T-cell (primary cell): ENCODE results near the gene CALU. TPM values are rescaled to one million over a fixed set of nuclear protein-coding genes. Genes with fewer than 3 reads are reported as not detected.

Experiments used
- ATAC-seq, 4 experiments: fragments of 200-7000 bp in 3 of 4; fragments of 150-1000 bp in 1 of 4; cut with Tn5 transposase; replicated peaks in 1 of 4; 1 replicate in 3 of 4; 2 replicates in 1 of 4; pipeline ENCODE4 v1.10.0; 2021; ENCODE audit warnings: moderate library complexity in 3 of 4, mild to moderate bottlenecking in 2 of 4, moderate number of reproducible peaks in 1 of 4
- CTCF ChIA-PET, 2 donors: fragments of 300-600 bp; sonication (Branson Sonifier 250); formaldehyde crosslinking; loops; one replicate each; lab custom pipeline; 2022; ENCODE audit warnings: antibody characterized with exemption in 2 of 2; lab: Charles Lee
- POLR2A ChIA-PET, 2 donors: fragments of 300-600 bp; sonication (Branson Sonifier 250); formaldehyde crosslinking; loops; one replicate each; lab custom pipeline; 2022; ENCODE audit warnings: antibody characterized with exemption in 2 of 2; lab: Charles Lee
- DNase-seq, 35 experiments: peaks; one replicate each; pipeline versions ENCODE4 v3.0.0 to v3.0.0-alpha.2; 2013 to 2023
- H3K27ac ChIP-seq: one replicate; pipeline ENCODE4 v1.5.1; 2013; ENCODE audit warnings: low read length
- H3K27me3 ChIP-seq, 2 experiments: replicated peaks in 1 of 2; 1 replicate in 1 of 2; 2 replicates in 1 of 2; pipeline versions ENCODE4 v1.6.1 to v1.7.0; 2013; ENCODE audit warnings: low read length in 1 of 2, mixed read lengths in 1 of 2; ENCODE audit not compliant: control insufficient read depth in 2 of 2, insufficient read depth in 2 of 2; ENCODE audit errors: extremely low read depth in 1 of 2
- H3K36me3 ChIP-seq, 2 donors: 1 replicate in 1 of 2; 2 replicates in 1 of 2; pipeline versions ENCODE4 v1.6.1 to v1.7.0; 2013; ENCODE audit warnings: low read length in 1 of 2; ENCODE audit not compliant: control insufficient read depth in 2 of 2, insufficient read depth in 1 of 2; ENCODE audit errors: extremely low read depth in 1 of 2
- H3K4me1 ChIP-seq, 2 experiments: 1 replicate in 1 of 2; 2 replicates in 1 of 2; pipeline versions ENCODE4 v1.6.1 to v1.7.0; 2013; ENCODE audit warnings: low read length in 2 of 2, mixed read lengths in 1 of 2; ENCODE audit not compliant: insufficient read depth in 2 of 2, control insufficient read depth in 1 of 2; ENCODE audit errors: extremely low read depth in 1 of 2
- H3K4me3 ChIP-seq, 2 donors: 1 replicate in 1 of 2; 2 replicates in 1 of 2; pipeline versions ENCODE4 v1.5.1 to v1.7.0; 2013; ENCODE audit warnings: mild to moderate bottlenecking in 2 of 2, low read length in 1 of 2, moderate library complexity in 1 of 2; ENCODE audit not compliant: control insufficient read depth in 1 of 2; ENCODE audit errors: extremely low read depth in 1 of 2
- H3K9me3 ChIP-seq: 2 replicates; pipeline ENCODE4 v1.7.0; 2013
- H3K27ac Mint-ChIP-seq, 2 donors: one replicate each; pipeline ENCODE4 v1.8.0; 2020 to 2021; ENCODE audit warnings: mild to moderate bottlenecking in 2 of 2, mixed read lengths in 2 of 2
- H3K27me3 Mint-ChIP-seq, 2 donors: one replicate each; pipeline ENCODE4 v1.8.0; 2021 to 2022; ENCODE audit warnings: mixed read lengths in 2 of 2
- H3K36me3 Mint-ChIP-seq: one replicate; pipeline ENCODE4 v1.8.0; 2021; ENCODE audit warnings: mixed read lengths
- H3K4me1 Mint-ChIP-seq, 3 donors: one replicate each; pipeline ENCODE4 v1.8.0; 2020 to 2022; ENCODE audit warnings: mixed read lengths in 3 of 3, mild to moderate bottlenecking in 1 of 3
- H3K4me3 Mint-ChIP-seq, 3 donors: one replicate each; pipeline ENCODE4 v1.8.0; 2020 to 2022; ENCODE audit warnings: mild to moderate bottlenecking in 3 of 3, mixed read lengths in 3 of 3, moderate library complexity in 3 of 3
- H3K9me3 Mint-ChIP-seq, 3 donors: one replicate each; pipeline ENCODE4 v1.8.0; 2020 to 2022; ENCODE audit warnings: mixed read lengths in 3 of 3
- WGBS: methylation state at CpG from one replicate; pipeline ENCODE4 v1.1.5; 2013; ENCODE audit warnings: missing lambda C conversion rate; ENCODE audit not compliant: insufficient coverage; 5-methylcytosine and 5-hydroxymethylcytosine counted together
- total RNA-seq, 35 experiments: library from RNA in 6 of 35; stranded (reverse) in 6 of 35; fragments of 120-200 nt in 1 of 35; gene quantifications; one replicate each; pipeline versions ENCODE4 v1.2.1 to v1.2.4 and lab custom pipeline; 2013 to 2026

The CALU gene
- total RNA-seq, 5 donors from 2014 or later (not counting 1 experiment from before 2014, with no cell fraction given) = 15.8 to 23.4 (median 16.7) TPM

- POLR2A ChIA-PET = no interaction called here
- CTCF ChIA-PET = no interaction called here
- no peak for ATAC-seq
- no peaks in the 10 kb centered on the region for H3K9me3 Mint-ChIP-seq
- peaks cover under 1% of the 10 kb centered on the region for H3K36me3 Mint-ChIP-seq
- H3K27ac ChIP-seq = no peak overlapping the region
- peaks cover 0 to under 1% of the 10 kb centered on the region in 2 donors for H3K27me3 Mint-ChIP-seq
- no peaks in the 10 kb centered on the region for H3K9me3 ChIP-seq
- no peaks in the 10 kb centered on the region for H3K27me3 ChIP-seq
- H3K36me3 ChIP-seq = no peaks in the 10 kb centered on the region
- H3K4me3 ChIP-seq = no peak overlapping the region
- 67% methylated on average over 10 of the region's 11 CpGs for WGBS
- H3K4me1 Mint-ChIP-seq = no peaks in the 10 kb centered on the region
- H3K4me3 Mint-ChIP-seq = no peak overlapping the region
- DNase-seq = no peak
- no peak overlapping the region for H3K27ac Mint-ChIP-seq
- no peaks in the 10 kb centered on the region for H3K4me1 ChIP-seq
These were observed 73.5 kb downstream of the CALU start for GRCh38 chr7:128812514-128813168.

- Histone ChIP-seq H3K36me3 (no peaks in the 10 kb centered on the region), H3K27me3 (no peaks in the 10 kb centered on the region), H3K9me3 (no peaks in the 10 kb centered on the region), H3K27ac (no peak overlapping the region), H3K4me1 (peaks cover 0 to 4% of the 10 kb centered on the region in 2 experiments), H3K4me3 (no peak overlapping the region)
- Mint-ChIP-seq H3K36me3 (no peaks in the 10 kb centered on the region), H3K27ac (no peak overlapping the region), H3K4me1 (peaks cover 0 to 5% (median 0%) of the 10 kb centered on the region in 3 donors), H3K9me3 (no peaks in the 10 kb centered on the region), H3K4me3 (no peak overlapping the region), H3K27me3 (peaks cover 0 to 4% of the 10 kb centered on the region in 2 donors)
- DNase-seq (no peak), ATAC-seq (no peak)
- ChIA-PET POLR2A (no interaction called here), CTCF (no interaction called here)
- 96% methylated on average over 4 of the region's 6 CpGs for WGBS
These were observed 75.3 kb downstream of the CALU start for GRCh38 chr7:128814499-128814898.

GRCh38 chr7:128815289-128815942 lies 76.3 kb downstream of the CALU start:
- Mint-ChIP-seq H3K4me1 (peaks cover 4 to 13% (median 6%) of the 10 kb centered on the region in 3 donors), H3K36me3 (no peaks in the 10 kb centered on the region), H3K9me3 (no peaks in the 10 kb centered on the region), H3K4me3 (no peak overlapping the region), H3K27ac (no peak overlapping the region), H3K27me3 (peaks cover 0 to 4% of the 10 kb centered on the region in 2 donors)
- Histone ChIP-seq H3K27me3 (no peaks in the 10 kb centered on the region), H3K4me1 (peaks cover 0 to 12% of the 10 kb centered on the region in 2 experiments), H3K4me3 (no peak overlapping the region), H3K9me3 (no peaks in the 10 kb centered on the region), H3K36me3 (no peaks in the 10 kb centered on the region), H3K27ac (no peak overlapping the region)
- DNase-seq (no peak), ATAC-seq (no peak)
- CTCF ChIA-PET = interaction anchor here in 1 of 2 donors (0.8 kb wide), 1 partner anchor 68 kb away, joined by 3 read pairs; no protein-coding TSS in a partner anchor
- WGBS = 83% methylated on average over 1 of the region's 7 CpGs
- POLR2A ChIA-PET = no interaction called here

GRCh38 chr7:128818694-128819093 lies 79.5 kb downstream of the CALU start:
- no peak overlapping the region for H3K27ac ChIP-seq
- no peaks in the 10 kb centered on the region for H3K9me3 ChIP-seq
- Mint-ChIP-seq H3K27ac (no peak overlapping the region), H3K27me3 (peaks cover 1 to 4% of the 10 kb centered on the region in 2 donors), H3K9me3 (no peaks in the 10 kb centered on the region), H3K4me3 (no peak overlapping the region), H3K4me1 (peaks cover 7 to 13% (median 9%) of the 10 kb centered on the region in 3 donors), H3K36me3 (no peaks in the 10 kb centered on the region)
- no peaks in the 10 kb centered on the region for H3K36me3 ChIP-seq
- WGBS = no CpG with 5 or more reads among the region's 3 CpGs
- DNase-seq (no peak), ATAC-seq (no peak)
- H3K4me3 ChIP-seq = no peak overlapping the region
- ChIA-PET POLR2A (interaction anchor here in 1 of 2 donors (0.6 kb wide), 1 partner anchor 471 kb away, joined by 3 read pairs; no protein-coding TSS in a partner anchor), CTCF (no interaction called here)
- H3K4me1 ChIP-seq = peaks cover 0 to 14% of the 10 kb centered on the region in 2 experiments
- H3K27me3 ChIP-seq = no peaks in the 10 kb centered on the region

Other genes starting within 250 kb of the CALU start
- gene GARIN1A, start 67.1 kb upstream of the CALU start, total RNA-seq = 1 to 10 TPM; 1.4 to 3.7 (median 3.2) TPM
- not detected for gene OPN1SW, start 36.4 kb downstream of the CALU start, total RNA-seq
- 10 to 100 TPM in 4 of 5 donors, 1 to 10 TPM in 1; 7.6 to 15.7 (median 14.6) TPM for gene CCDC136, start 52.6 kb downstream of the CALU start, total RNA-seq
- gene FLNC, start 91.0 kb downstream of the CALU start, total RNA-seq = under 1 TPM; 0.05 to 0.93 (median 0.38) TPM
- 10 to 100 TPM; 62.6 to 78.1 (median 75.5) TPM for gene ATP6V1F, start 123.5 kb downstream of the CALU start, total RNA-seq
- gene KCP, start 171.3 kb downstream of the CALU start, total RNA-seq = under 1 TPM; 0.20 to 0.92 (median 0.53) TPM
- gene IRF5, start 198.6 kb downstream of the CALU start, total RNA-seq = 10 to 100 TPM in 1 of 5 donors, 1 to 10 TPM in 4; 2.2 to 12.7 (median 6.6) TPM